Uterus (tissue), 2 donors: Measurements from ENCODE around the gene SSH2.

Experiments used
- POLR2A ChIP-seq, 2 donors: fragments of 450-650 bp; IDR thresholded peaks; one replicate each; pipeline ENCODE4 v1.6.1; 2016; ENCODE audit warnings: antibody characterized with exemption in 2 of 2, mild to moderate bottlenecking in 1 of 2, moderate library complexity in 1 of 2
- TF ChIP-seq, protein P1 (sequence below), 4 experiments: fragments of 200-600 bp in 2 of 4; fragments of 450-650 bp in 2 of 4; sonication (generic) in 2 of 4; IDR thresholded peaks; one replicate each; pipeline ENCODE4 v1.5.1; 2016 to 2019; ENCODE audit warnings: antibody characterized with exemption in 4 of 4, mild to moderate bottlenecking in 2 of 4, moderate library complexity in 1 of 4

- TF ChIP-seq, protein P1, sequence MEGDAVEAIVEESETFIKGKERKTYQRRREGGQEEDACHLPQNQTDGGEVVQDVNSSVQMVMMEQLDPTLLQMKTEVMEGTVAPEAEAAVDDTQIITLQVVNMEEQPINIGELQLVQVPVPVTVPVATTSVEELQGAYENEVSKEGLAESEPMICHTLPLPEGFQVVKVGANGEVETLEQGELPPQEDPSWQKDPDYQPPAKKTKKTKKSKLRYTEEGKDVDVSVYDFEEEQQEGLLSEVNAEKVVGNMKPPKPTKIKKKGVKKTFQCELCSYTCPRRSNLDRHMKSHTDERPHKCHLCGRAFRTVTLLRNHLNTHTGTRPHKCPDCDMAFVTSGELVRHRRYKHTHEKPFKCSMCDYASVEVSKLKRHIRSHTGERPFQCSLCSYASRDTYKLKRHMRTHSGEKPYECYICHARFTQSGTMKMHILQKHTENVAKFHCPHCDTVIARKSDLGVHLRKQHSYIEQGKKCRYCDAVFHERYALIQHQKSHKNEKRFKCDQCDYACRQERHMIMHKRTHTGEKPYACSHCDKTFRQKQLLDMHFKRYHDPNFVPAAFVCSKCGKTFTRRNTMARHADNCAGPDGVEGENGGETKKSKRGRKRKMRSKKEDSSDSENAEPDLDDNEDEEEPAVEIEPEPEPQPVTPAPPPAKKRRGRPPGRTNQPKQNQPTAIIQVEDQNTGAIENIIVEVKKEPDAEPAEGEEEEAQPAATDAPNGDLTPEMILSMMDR (IDR thresholded peaks at IDR 0.05): no peak
- TF ChIP-seq POLR2A (IDR thresholded peaks at IDR 0.05): no peak
Observed at GRCh38 chr17:29587591-29587990, 342.4 kb downstream of the SSH2 start.
